ENCODE results near the gene TMED3. TPM values are rescaled to one million over a fixed set of nuclear protein-coding genes. Genes with fewer than 3 reads are reported as not detected.

Gene TMED3
- total and polyA plus RNA-seq, 9 of the 15 experiments (the other 6 are each of a cell fraction or from before 2014, with no cell fraction given) = 6.1 to 89.6 (median 51.4) TPM

DNA sequence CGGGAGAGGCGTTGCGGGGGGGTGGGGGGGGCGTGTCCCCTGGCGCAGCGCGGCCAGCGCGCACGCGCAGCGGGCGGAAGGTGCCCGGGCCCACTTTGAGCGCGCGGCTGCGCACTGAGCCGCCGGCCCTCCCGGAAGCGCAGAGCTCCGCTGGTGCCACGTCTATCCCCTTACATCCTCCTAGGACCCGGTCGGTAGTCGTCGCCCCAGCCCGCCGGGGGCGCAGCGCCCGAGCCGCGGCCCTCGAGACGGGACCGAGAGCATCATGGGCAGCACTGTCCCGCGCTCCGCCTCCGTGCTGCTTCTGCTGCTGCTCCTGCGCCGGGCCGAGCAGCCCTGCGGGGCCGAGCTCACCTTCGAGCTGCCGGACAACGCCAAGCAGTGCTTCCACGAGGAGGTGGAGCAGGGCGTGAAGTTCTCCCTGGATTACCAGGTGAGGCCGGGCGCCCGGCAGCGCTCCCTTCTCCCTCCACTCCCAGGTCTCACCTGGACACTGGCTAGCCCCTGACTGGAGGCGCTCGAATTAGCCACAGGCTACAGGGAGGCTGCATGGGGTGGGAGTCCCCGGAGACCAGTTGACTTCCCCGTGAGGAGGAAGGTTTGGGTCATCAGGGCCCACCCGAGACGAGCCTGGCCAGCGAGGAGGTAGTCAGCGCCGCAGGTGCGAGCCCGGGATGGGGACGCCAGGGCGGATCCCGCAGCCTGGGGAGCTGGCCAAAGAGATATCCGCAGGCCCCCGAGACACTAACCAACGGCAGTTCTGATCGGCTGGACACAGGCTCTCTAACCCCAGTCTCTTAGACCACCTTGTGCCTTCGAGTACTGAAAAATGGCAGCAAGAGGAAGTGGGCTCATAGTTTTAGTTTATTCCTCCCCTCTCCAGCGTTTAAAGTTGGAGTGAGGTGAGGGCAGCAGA lies at the start of gene TMED3 (continued):
- no peak for TF ChIP-seq ZNF592 (IDR thresholded peaks at IDR 0.05)
- no peak for TF ChIP-seq HNRNPUL1 (IDR thresholded peaks at IDR 0.05; ENCODE audit: low read length)
- TF ChIP-seq FOXA3 (CRISPR knock-in tag; conservative IDR thresholded peaks at IDR 0.05 in 1 of 2, IDR thresholded peaks at IDR 0.05 in 1 of 2) = 0 out of 4 replicates have a peak, but pooled peaks of 1 of the 2 experiments have one; percentile 56
- no peak for TF ChIP-seq NBN (IDR thresholded peaks at IDR 0.05; ENCODE audit: low read depth)
- TF ChIP-seq SAFB (IDR thresholded peaks at IDR 0.05; ENCODE audit: borderline replicate concordance, low read depth, low read length) = no peak
- no peak for TF ChIP-seq PYGO2 (tag; IDR thresholded peaks at IDR 0.05)
- no peak for TF ChIP-seq EZH2 (IDR thresholded peaks at IDR 0.05; ENCODE audit: borderline replicate concordance, low read depth, low read length)
- no peak for TF ChIP-seq POLR2H (tag; IDR thresholded peaks at IDR 0.05; ENCODE audit: low read depth)
- TF ChIP-seq, protein P1, sequence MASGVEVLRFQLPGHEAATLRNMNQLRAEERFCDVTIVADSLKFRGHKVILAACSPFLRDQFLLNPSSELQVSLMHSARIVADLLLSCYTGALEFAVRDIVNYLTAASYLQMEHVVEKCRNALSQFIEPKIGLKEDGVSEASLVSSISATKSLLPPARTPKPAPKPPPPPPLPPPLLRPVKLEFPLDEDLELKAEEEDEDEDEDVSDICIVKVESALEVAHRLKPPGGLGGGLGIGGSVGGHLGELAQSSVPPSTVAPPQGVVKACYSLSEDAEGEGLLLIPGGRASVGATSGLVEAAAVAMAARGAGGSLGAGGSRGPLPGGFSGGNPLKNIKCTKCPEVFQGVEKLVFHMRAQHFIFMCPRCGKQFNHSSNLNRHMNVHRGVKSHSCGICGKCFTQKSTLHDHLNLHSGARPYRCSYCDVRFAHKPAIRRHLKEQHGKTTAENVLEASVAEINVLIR (CRISPR knock-in tag; IDR thresholded peaks at IDR 0.05) = no peak
- TF ChIP-seq KDM2B (CRISPR knock-in tag; IDR thresholded peaks at IDR 0.05) = no peak
- no peak for TF ChIP-seq HDAC3 (IDR thresholded peaks at IDR 0.05; ENCODE audit: borderline replicate concordance, partially characterized antibody)
- TF ChIP-seq ZHX1 (conservative IDR thresholded peaks at IDR 0.05; ENCODE audit: low read length) = no peak
- TF ChIP-seq ZNF23 (CRISPR knock-in tag; IDR thresholded peaks at IDR 0.05) = no peak
- TF ChIP-seq HNRNPK (IDR thresholded peaks at IDR 0.05; ENCODE audit: low read depth, low read length, poor library complexity, severe bottlenecking) = peak; percentile 98
- peak; percentile 99 for TF ChIP-seq PCBP1 (IDR thresholded peaks at IDR 0.05; ENCODE audit: low read depth, low read length, poor library complexity, severe bottlenecking)
